DOHH2 (cell line): Measurements from ENCODE around the gene STXBP2.

ENCODE experiments used
- H3F3A ChIP-seq: fragments of 200-600 bp; sonication (generic), shearing (Covaris generic); 2 replicates; pipeline ENCODE4 v1.6.0; 2016; ENCODE audit warnings: antibody characterized with exemption, mild to moderate bottlenecking; ENCODE audit not compliant: control insufficient read depth, insufficient read depth
- H3K27ac ChIP-seq: fragments of 200-600 bp; sonication (generic); 2 replicates; pipeline ENCODE4 v1.5.1; 2014; ENCODE audit warnings: low read depth, mild to moderate bottlenecking, low read length, moderate library complexity
- H3K27me3 ChIP-seq: fragments of 200-600 bp; sonication (generic); 2 replicates; pipeline ENCODE4 v1.6.1; 2014; ENCODE audit warnings: mild to moderate bottlenecking, low read length, mixed read lengths; ENCODE audit not compliant: control insufficient read depth
- H3K36me3 ChIP-seq: fragments of 200-600 bp; sonication (generic); 2 replicates; pipeline ENCODE4 v1.6.1; 2014; ENCODE audit warnings: mild to moderate bottlenecking, low read length, moderate library complexity, mixed read lengths; ENCODE audit not compliant: control insufficient read depth
- H3K4me1 ChIP-seq: fragments of 200-600 bp; sonication (generic); 2 replicates; pipeline ENCODE4 v1.6.1; 2014; ENCODE audit warnings: mild to moderate bottlenecking, low read length, mixed read lengths; ENCODE audit not compliant: control insufficient read depth
- H3K4me2 ChIP-seq: fragments of 200-600 bp; sonication (generic); 2 replicates; pipeline ENCODE4 v1.6.0; 2014; ENCODE audit warnings: mild to moderate bottlenecking, low read length, moderate library complexity
- H3K4me3 ChIP-seq: fragments of 200-600 bp; sonication (generic); 2 replicates; pipeline ENCODE4 v1.5.1; 2014; ENCODE audit warnings: mild to moderate bottlenecking, low read length, mixed read lengths
- H3K79me2 ChIP-seq: fragments of 200-600 bp; sonication (generic); 2 replicates; pipeline ENCODE4 v1.6.1; 2014; ENCODE audit warnings: mild to moderate bottlenecking, low read length, mixed read lengths; ENCODE audit not compliant: control insufficient read depth
- H3K9me2 ChIP-seq: fragments of 200-600 bp; sonication (generic); replicated peaks from 2 replicates; pipeline ENCODE4 v1.6.1; 2014; ENCODE audit warnings: mild to moderate bottlenecking, low read length, mixed read lengths; ENCODE audit not compliant: control insufficient read depth
- H3K9me3 ChIP-seq: fragments of 200-600 bp; sonication (generic); 2 replicates; pipeline ENCODE4 v1.6.1; 2014; ENCODE audit warnings: antibody characterized with exemption, low read length, mixed read lengths; ENCODE audit not compliant: control insufficient read depth, insufficient read depth
- H4K20me1 ChIP-seq: fragments of 200-600 bp; sonication (generic); 2 replicates; pipeline ENCODE4 v1.6.0; 2014; ENCODE audit warnings: low read depth, mild to moderate bottlenecking, antibody characterized with exemption, low read length, moderate library complexity; ENCODE audit not compliant: control insufficient read depth, insufficient read depth
- CTCF ChIP-seq: fragments of 200-600 bp; sonication (generic); IDR thresholded peaks from one replicate; pipeline ENCODE4 v1.5.1; 2014; ENCODE audit warnings: antibody characterized with exemption, mild to moderate bottlenecking, low read depth, low read length; ENCODE audit not compliant: poor library complexity, severe bottlenecking
- EZH2phosphoT487 ChIP-seq: fragments of 200-600 bp; sonication (generic); IDR thresholded peaks from 2 replicates; pipeline ENCODE4 v1.6.1; 2017; ENCODE audit warnings: borderline replicate concordance, mild to moderate bottlenecking, antibody characterized with exemption, low read length, moderate library complexity, mixed read lengths

The STXBP2 gene

GRCh38 chr19:7638802-7639465 is 2.0 kb downstream of the STXBP2 start:
- Histone ChIP-seq H3K9me2 (no peaks in the 10 kb centered on the region), H3F3A (peaks cover 6% of the 10 kb centered on the region; the same call in 1 of the 2 replicates), H3K9me3 (peaks cover 5% of the 10 kb centered on the region; the same call in 1 of the 2 replicates), H3K27ac (no peak overlapping the region), H3K27me3 (no peaks in the 10 kb centered on the region), H3K4me1 (peaks cover 23% of the 10 kb centered on the region), H3K79me2 (peaks cover 16% of the 10 kb centered on the region), H3K4me2 (no peak overlapping the region), H3K36me3 (peaks cover 13% of the 10 kb centered on the region; the same call in 1 of the 2 replicates), H4K20me1 (no peaks in the 10 kb centered on the region), H3K4me3 (no peak overlapping the region)
- no peak for TF ChIP-seq CTCF
- TF ChIP-seq EZH2phosphoT487 = no peak

- H3K27me3 ChIP-seq = no peaks in the 10 kb centered on the region
- H3K36me3 ChIP-seq = peaks cover 13% of the 10 kb centered on the region; the same call in 1 of the 2 replicates
- H3K4me2 ChIP-seq = no peak overlapping the region
- TF ChIP-seq CTCF (no peak), EZH2phosphoT487 (no peak)
- H3F3A ChIP-seq = peaks cover 6% of the 10 kb centered on the region; the same call in 1 of the 2 replicates
- no peak overlapping the region for H3K4me3 ChIP-seq
- peaks cover 5% of the 10 kb centered on the region; the same call in 1 of the 2 replicates for H3K9me3 ChIP-seq
- H4K20me1 ChIP-seq = no peaks in the 10 kb centered on the region
- no peak overlapping the region for H3K27ac ChIP-seq
- no peaks in the 10 kb centered on the region for H3K9me2 ChIP-seq
- peaks cover 16% of the 10 kb centered on the region for H3K79me2 ChIP-seq
- peaks cover 23% of the 10 kb centered on the region for H3K4me1 ChIP-seq
Observed at GRCh38 chr19:7639863-7640348, 3.0 kb downstream of the STXBP2 start.

DNA sequence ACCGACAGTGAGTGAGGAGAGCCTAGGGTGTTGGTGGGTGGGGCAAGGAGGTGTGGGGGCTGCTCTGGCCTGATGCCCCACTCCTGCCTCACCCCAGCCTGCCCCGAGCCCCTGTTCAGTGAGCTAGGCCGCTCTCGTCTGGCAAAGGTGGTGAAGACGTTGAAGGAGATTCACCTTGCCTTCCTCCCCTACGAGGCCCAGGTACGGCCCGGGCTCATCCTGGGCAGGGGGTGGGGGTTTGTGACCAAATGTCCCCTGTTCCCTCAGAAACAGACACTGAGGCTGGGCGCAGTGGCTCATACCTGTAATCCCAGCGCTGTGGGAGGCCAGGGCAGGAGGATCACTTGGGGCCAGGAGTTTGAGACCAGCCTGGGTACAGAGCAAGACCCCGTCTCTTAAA is 3.9 kb downstream of the STXBP2 start:
- no peak overlapping the region for H3K27ac ChIP-seq
- peaks cover 5% of the 10 kb centered on the region; the same call in 1 of the 2 replicates for H3K9me3 ChIP-seq
- H3K4me1 ChIP-seq = peaks cover 23% of the 10 kb centered on the region
- H3K79me2 ChIP-seq = peaks cover 16% of the 10 kb centered on the region
- no peak overlapping the region for H3K4me3 ChIP-seq
- H3K36me3 ChIP-seq = peaks cover 13% of the 10 kb centered on the region; the same call in 1 of the 2 replicates
- peaks cover 6% of the 10 kb centered on the region; the same call in 1 of the 2 replicates for H3F3A ChIP-seq
- no peak overlapping the region for H3K4me2 ChIP-seq
- TF ChIP-seq EZH2phosphoT487 (no peak), CTCF (no peak)
- H4K20me1 ChIP-seq = no peaks in the 10 kb centered on the region
- no peaks in the 10 kb centered on the region for H3K9me2 ChIP-seq
- no peaks in the 10 kb centered on the region for H3K27me3 ChIP-seq
